ENCODE measurements around the gene MTHFD2L. TPM values are rescaled to one million over a fixed set of nuclear protein-coding genes. Genes with fewer than 3 reads are reported as not detected.

MTHFD2L gene
- total RNA-seq, 2 donors from 2014 or later, result 9.5 to 12.6 TPM

- no peak for TF ChIP-seq CTCF (IDR thresholded peaks at IDR 0.05)
- no peak for DNase-seq
- intact Hi-C loops (cut with DNase I), result loop anchor here (5.0 kb wide), 1 partner anchor 348 kb away; no protein-coding TSS in a partner anchor
- peaks cover 3% of the 10 kb centered on the region for H3K4me1 ChIP-seq
- no peaks in the 10 kb centered on the region for H3K27me3 ChIP-seq
- H3K27ac ChIP-seq, result no peak overlapping the region
- H3K4me3 ChIP-seq, result no peak overlapping the region
- H3K9me3 ChIP-seq, result no peaks in the 10 kb centered on the region
- H3K36me3 ChIP-seq, result no peaks in the 10 kb centered on the region
- no peak overlapping the region for H3K9ac ChIP-seq (ENCODE audit: low read depth in 2 of 2, low read length in 2 of 2)
These were observed 166.3 kb downstream of the MTHFD2L start for GRCh38 chr4:74324262-74324661.

- no peak for TF ChIP-seq CTCF (IDR thresholded peaks at IDR 0.05)
- intact Hi-C loops (cut with DNase I), result no loop called here
- Histone ChIP-seq H3K36me3 (no peaks in the 10 kb centered on the region), H3K4me3 (no peak overlapping the region), H3K9me3 (no peaks in the 10 kb centered on the region), H3K9ac (ENCODE audit: low read depth in 2 of 2, low read length in 2 of 2) (no peak overlapping the region), H3K27ac (no peak overlapping the region), H3K27me3 (no peaks in the 10 kb centered on the region), H3K4me1 (no peaks in the 10 kb centered on the region)
- DNase-seq, result no peak
These were observed 168.0 kb downstream of the MTHFD2L start for GRCh38 chr4:74325886-74326285.

- no peak for DNase-seq
- Histone ChIP-seq H3K4me3 (no peak overlapping the region), H3K9me3 (no peaks in the 10 kb centered on the region), H3K27me3 (no peaks in the 10 kb centered on the region), H3K9ac (ENCODE audit: low read depth in 2 of 2, low read length in 2 of 2) (no peak overlapping the region), H3K4me1 (no peaks in the 10 kb centered on the region), H3K27ac (no peak overlapping the region), H3K36me3 (no peaks in the 10 kb centered on the region)
- no peak for TF ChIP-seq CTCF (IDR thresholded peaks at IDR 0.05)
- intact Hi-C loops (cut with DNase I), result no loop called here
These were observed 169.8 kb downstream of the MTHFD2L start for GRCh38 chr4:74327762-74328161.

- Histone ChIP-seq H3K27ac (no peak overlapping the region), H3K36me3 (no peaks in the 10 kb centered on the region), H3K9ac (ENCODE audit: low read depth in 2 of 2, low read length in 2 of 2) (no peak overlapping the region), H3K27me3 (no peaks in the 10 kb centered on the region), H3K4me1 (no peaks in the 10 kb centered on the region), H3K9me3 (no peaks in the 10 kb centered on the region), H3K4me3 (no peak overlapping the region)
- no peak for DNase-seq
- intact Hi-C loops (cut with DNase I), result no loop called here
- TF ChIP-seq CTCF (IDR thresholded peaks at IDR 0.05), result no peak
These were observed 170.6 kb downstream of the MTHFD2L start for GRCh38 chr4:74328501-74328900.

- H3K27me3 ChIP-seq, result no peaks in the 10 kb centered on the region
- no peaks in the 10 kb centered on the region for H3K4me1 ChIP-seq
- H3K4me3 ChIP-seq, result no peak overlapping the region
- H3K9ac ChIP-seq (ENCODE audit: low read depth in 2 of 2, low read length in 2 of 2), result no peak overlapping the region
- no peaks in the 10 kb centered on the region for H3K36me3 ChIP-seq
- intact Hi-C loops (cut with DNase I), result no loop called here
- DNase-seq, result no peak
- TF ChIP-seq CTCF (IDR thresholded peaks at IDR 0.05), result no peak
- H3K27ac ChIP-seq, result no peak overlapping the region
- H3K9me3 ChIP-seq, result no peaks in the 10 kb centered on the region
These were observed 171.4 kb downstream of the MTHFD2L start for GRCh38 chr4:74329307-74329706.
